Tibial artery (tissue), 4 donors: ENCODE results near the gene VAPB.
"Not testable (repeated sequence)": the region's sequence is repeated elsewhere in the genome, so short reads cannot be mapped to it uniquely, and the experiment has no call there.

Experiments used
- DNase-seq, 2 donors: peaks; one replicate each; pipeline ENCODE4 v3.0.0-alpha.2; 2019
- H3K27ac ChIP-seq, 2 donors: fragments of 200-600 bp; sonication (generic) in 1 of 2; 1 replicate in 1 of 2; 2 replicates in 1 of 2; pipeline ENCODE4 v1.5.1; 2018 to 2019; ENCODE audit warnings: mild to moderate bottlenecking in 1 of 2
- H3K27me3 ChIP-seq, 2 donors: fragments of 200-600 bp; sonication (generic) in 1 of 2; one replicate each; pipeline versions ENCODE4 v1.5.1 to v1.6.0; 2016 to 2019
- H3K36me3 ChIP-seq, 3 donors: fragments of 200-600 bp; sonication (generic) in 2 of 3; one replicate each; pipeline ENCODE4 v1.5.1; 2016 to 2019; ENCODE audit warnings: mild to moderate bottlenecking in 2 of 3
- H3K4me1 ChIP-seq, 4 donors: fragments of 200-600 bp; sonication (generic) in 2 of 4; 1 replicate in 3 of 4; 2 replicates in 1 of 4; pipeline ENCODE4 v1.5.1; 2016 to 2019
- H3K4me3 ChIP-seq, 2 donors: fragments of 200-600 bp; sonication (generic) in 1 of 2; 1 replicate in 1 of 2; 2 replicates in 1 of 2; pipeline ENCODE4 v1.5.1; 2018 to 2019; ENCODE audit warnings: mild to moderate bottlenecking in 2 of 2
- H3K9me3 ChIP-seq, 3 donors: fragments of 200-600 bp; sonication (generic) in 1 of 3; one replicate each; pipeline ENCODE4 v1.5.1; 2016 to 2019
- intact Hi-C: fragments of 100-400 bp; cut with DNase I; formaldehyde crosslinking; loops from one replicate; pipeline ENCODE4 v1.15.0; 2023; ENCODE audit warnings: low total_unique reads
- TF ChIP-seq, protein P1 (sequence below), 2 experiments: fragments of 200-600 bp in 1 of 2; fragments of 450-650 bp in 1 of 2; IDR thresholded peaks; one replicate each; pipeline ENCODE4 v1.5.1; 2017 to 2019; ENCODE audit warnings: antibody characterized with exemption in 2 of 2, mild to moderate bottlenecking in 1 of 2, moderate library complexity in 1 of 2

The VAPB gene

DNA sequence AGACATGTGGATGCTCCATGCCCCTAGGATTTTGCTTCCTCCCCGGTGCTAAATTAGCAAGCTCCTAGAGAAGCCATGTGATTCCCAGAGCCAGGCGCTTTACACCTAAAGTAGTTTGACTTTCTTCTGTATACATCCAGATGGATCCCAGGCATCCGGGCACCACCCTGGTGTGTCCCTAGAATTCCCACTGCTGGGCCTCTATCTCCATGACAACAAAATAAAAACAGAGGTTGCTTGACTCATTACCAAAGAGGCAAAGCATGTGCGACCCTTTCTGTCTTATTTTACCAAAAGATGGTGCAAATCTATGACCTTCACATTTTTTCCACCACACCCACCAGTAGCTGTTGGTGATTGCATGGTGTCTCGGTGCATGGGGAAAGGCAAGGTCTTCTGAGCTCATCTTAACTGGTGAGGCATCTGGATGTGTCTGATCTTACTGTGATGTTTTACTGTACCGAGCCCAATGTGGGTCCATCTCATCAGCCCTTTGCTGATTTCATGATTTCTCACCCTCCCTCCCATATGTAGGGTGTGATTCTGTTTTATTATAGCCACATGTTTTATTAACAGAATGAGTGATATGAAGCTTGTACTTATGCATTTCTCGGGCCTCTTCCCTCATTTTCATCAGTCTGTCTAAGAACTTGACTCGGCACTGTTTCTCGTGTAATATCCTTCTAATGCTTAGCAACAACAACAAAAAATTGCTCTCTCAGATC, 27.4 kb upstream of the VAPB start:
- Histone ChIP-seq H3K4me1 (peaks cover 0 to 4% (median 0%) of the 10 kb centered on the region in 4 donors), H3K27ac (no peak overlapping the region), H3K27me3 (no peaks in the 10 kb centered on the region), H3K36me3 (peaks cover 23 to 57% (median 30%) of the 10 kb centered on the region in 3 donors), H3K9me3 (no peaks in the 10 kb centered on the region), H3K4me3 (no peak overlapping the region)
- intact Hi-C loops: no loop called here
- DNase-seq: no peak
- TF ChIP-seq, protein P1, sequence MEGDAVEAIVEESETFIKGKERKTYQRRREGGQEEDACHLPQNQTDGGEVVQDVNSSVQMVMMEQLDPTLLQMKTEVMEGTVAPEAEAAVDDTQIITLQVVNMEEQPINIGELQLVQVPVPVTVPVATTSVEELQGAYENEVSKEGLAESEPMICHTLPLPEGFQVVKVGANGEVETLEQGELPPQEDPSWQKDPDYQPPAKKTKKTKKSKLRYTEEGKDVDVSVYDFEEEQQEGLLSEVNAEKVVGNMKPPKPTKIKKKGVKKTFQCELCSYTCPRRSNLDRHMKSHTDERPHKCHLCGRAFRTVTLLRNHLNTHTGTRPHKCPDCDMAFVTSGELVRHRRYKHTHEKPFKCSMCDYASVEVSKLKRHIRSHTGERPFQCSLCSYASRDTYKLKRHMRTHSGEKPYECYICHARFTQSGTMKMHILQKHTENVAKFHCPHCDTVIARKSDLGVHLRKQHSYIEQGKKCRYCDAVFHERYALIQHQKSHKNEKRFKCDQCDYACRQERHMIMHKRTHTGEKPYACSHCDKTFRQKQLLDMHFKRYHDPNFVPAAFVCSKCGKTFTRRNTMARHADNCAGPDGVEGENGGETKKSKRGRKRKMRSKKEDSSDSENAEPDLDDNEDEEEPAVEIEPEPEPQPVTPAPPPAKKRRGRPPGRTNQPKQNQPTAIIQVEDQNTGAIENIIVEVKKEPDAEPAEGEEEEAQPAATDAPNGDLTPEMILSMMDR (IDR thresholded peaks at IDR 0.05): no peak

DNA sequence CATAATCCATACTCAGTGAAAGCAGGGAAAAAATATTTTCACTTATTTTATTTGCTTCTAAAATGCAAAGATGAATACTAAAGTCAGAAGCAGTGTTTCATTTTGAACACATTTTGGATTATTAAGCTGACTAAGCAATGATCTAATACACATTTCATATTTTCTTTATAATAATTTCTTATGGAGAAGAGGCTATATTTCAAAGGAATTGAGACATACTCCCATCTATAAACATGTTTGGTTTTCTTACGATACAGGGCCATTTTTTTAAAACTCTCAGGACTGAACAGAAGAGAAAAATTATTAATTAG, 26.9 kb upstream of the VAPB start:
- Histone ChIP-seq H3K4me1 (peaks cover 0 to 4% (median 0%) of the 10 kb centered on the region in 4 donors), H3K27ac (no peak overlapping the region), H3K9me3 (no peaks in the 10 kb centered on the region), H3K27me3 (no peaks in the 10 kb centered on the region), H3K4me3 (no peak overlapping the region), H3K36me3 (peaks cover 20 to 52% (median 25%) of the 10 kb centered on the region in 3 donors)
- DNase-seq: no peak
- TF ChIP-seq, protein P1 (IDR thresholded peaks at IDR 0.05): no peak
- intact Hi-C loops: no loop called here

DNA sequence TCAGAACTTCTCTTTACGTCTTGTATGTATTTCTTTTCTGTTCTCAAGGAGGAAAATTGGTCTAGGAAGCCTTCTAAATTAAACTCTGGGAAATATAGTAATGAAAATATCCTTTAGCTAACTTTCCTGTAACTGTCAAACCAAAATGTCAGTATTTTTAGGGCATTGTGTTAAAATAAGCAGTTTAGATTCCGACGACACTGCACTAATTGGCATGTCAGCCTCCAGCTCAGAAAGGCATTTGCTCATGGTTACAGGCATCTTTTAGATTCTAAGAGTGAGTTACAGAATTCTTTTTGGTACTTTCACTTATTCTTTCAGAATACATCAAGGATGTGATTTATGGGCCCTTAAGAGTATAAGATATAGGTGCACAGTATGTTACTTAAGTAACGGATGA, 26.1 kb upstream of the VAPB start:
- H3K9me3 ChIP-seq: no peaks in the 10 kb centered on the region
- H3K27ac ChIP-seq: no peak overlapping the region
- no peak overlapping the region for H3K4me3 ChIP-seq
- no peaks in the 10 kb centered on the region for H3K27me3 ChIP-seq
- DNase-seq: no peak
- peaks cover 0 to 4% (median 0%) of the 10 kb centered on the region in 4 donors for H3K4me1 ChIP-seq
- H3K36me3 ChIP-seq: peaks cover 20 to 50% (median 30%) of the 10 kb centered on the region in 3 donors
- TF ChIP-seq, protein P1 (IDR thresholded peaks at IDR 0.05): no peak
- intact Hi-C loops: no loop called here

DNA sequence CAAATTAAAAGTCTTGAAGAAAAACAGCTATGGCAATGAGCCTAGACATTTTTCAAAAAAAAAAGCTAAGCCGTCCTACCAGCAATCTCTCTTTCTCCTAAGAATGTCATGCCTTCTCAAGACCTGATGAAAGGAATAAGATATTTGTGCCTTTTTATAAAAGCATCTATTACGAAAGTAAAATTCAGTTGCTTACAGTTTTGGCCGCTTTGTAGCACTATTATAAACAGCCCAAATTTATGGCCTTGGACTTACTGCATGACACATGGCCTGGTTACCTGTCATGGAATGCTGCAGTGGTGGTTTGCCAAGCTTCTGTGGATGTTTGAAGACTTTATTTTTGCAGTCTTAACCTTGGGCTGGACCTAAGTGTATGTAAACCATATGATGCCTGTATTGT, 22.2 kb upstream of the VAPB start:
- no peak overlapping the region for H3K27ac ChIP-seq
- H3K4me1 ChIP-seq: no peaks in the 10 kb centered on the region
- H3K27me3 ChIP-seq: no peaks in the 10 kb centered on the region
- DNase-seq: no peak
- no peaks in the 10 kb centered on the region for H3K9me3 ChIP-seq
- intact Hi-C loops: no loop called here
- H3K4me3 ChIP-seq: no peak overlapping the region
- H3K36me3 ChIP-seq: peaks cover 4 to 28% (median 15%) of the 10 kb centered on the region in 3 donors
- TF ChIP-seq, protein P1 (IDR thresholded peaks at IDR 0.05): no peak

DNA sequence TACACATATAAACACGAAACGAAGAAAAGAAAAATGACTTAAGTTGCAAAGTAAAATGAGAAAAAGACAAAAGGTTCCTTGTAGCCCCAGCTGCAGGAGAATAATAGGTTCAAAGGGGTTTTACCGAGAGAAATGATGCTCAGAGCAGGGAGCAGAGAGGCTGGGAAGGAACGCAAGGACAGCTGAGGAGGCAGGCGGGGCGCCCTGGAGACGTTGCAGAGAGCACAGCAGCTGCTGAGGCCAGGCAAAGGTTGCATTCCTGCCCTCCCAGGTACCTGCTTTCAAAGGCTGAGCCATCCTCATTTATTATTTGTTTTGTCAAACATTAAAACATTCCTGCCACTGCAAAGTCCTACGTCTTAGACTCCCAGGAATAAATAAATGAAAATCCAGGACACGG, 16.2 kb upstream of the VAPB start:
- intact Hi-C loops: no loop called here
- DNase-seq: no peak

DNA sequence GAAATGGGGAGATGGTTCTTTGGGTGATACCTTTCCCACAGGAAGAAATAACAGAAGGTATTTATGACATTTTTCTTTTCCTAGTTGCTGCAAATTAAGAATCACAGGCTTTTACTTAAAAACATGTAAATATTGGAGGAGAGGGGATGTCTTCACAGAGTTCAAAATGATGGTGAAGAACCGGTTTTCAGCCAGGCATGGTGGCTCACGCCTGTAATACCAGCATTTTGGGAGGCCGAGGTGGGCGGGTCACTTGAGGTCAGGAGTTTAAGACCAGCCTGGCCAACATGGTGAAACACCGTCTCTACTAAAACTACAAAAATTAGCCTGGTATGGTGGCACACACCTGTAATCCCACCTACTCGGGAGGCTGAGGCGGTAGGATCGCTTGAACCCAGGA, 15.7 kb upstream of the VAPB start:
- H3K4me3 ChIP-seq, H3K27me3 ChIP-seq, DNase-seq, H3K4me1 ChIP-seq, H3K9me3 ChIP-seq, intact Hi-C loops, H3K36me3 ChIP-seq, H3K27ac ChIP-seq: not testable (repeated sequence)

More for the DNA sequence above, 16.2 kb upstream of the VAPB start:
- Histone ChIP-seq H3K9me3 (no peaks in the 10 kb centered on the region), H3K36me3 (peaks cover 1 to 4% (median 2%) of the 10 kb centered on the region in 3 donors), H3K27ac (no peak overlapping the region), H3K27me3 (peaks cover 0 to 8% of the 10 kb centered on the region in 2 donors), H3K4me3 (no peak overlapping the region), H3K4me1 (no peaks in the 10 kb centered on the region)
- TF ChIP-seq, protein P1 (IDR thresholded peaks at IDR 0.05): no peak
